CD4-positive, alpha-beta T cell treated with Interleukin-12 subunit alpha and Interleukin-12 subunit beta, for 1 hour (primary cell): ENCODE results near the gene CBLN1.
"Not testable (repeated sequence)": the region's sequence is repeated elsewhere in the genome, so short reads cannot be mapped to it uniquely, and the experiment has no call there.

Experiments used
- DNase-seq: peaks from one replicate; pipeline ENCODE4 v3.0.0-alpha.2; 2020

The CBLN1 gene

GRCh38 chr16:49277386-49277742 is 4.3 kb downstream of the CBLN1 start:
- no peak for DNase-seq

GRCh38 chr16:49276646-49277385 is 4.8 kb downstream of the CBLN1 start:
- DNase-seq, result no peak

GRCh38 chr16:49275870-49276269 is 5.8 kb downstream of the CBLN1 start:
- DNase-seq, result no peak

- DNase-seq, result no peak
Measured at GRCh38 chr16:49275050-49275730, 6.4 kb downstream of the CBLN1 start.

- DNase-seq, result no peak
Measured at GRCh38 chr16:49274591-49274990, 7.0 kb downstream of the CBLN1 start.

- DNase-seq, result no peak
Measured at GRCh38 chr16:49273771-49274170, 7.9 kb downstream of the CBLN1 start.

- no peak for DNase-seq
Measured at GRCh38 chr16:49271363-49271762, 10.3 kb downstream of the CBLN1 start.

- DNase-seq, result no peak
Measured at GRCh38 chr16:49269201-49269600, 12.4 kb downstream of the CBLN1 start.

- no peak for DNase-seq
Measured at GRCh38 chr16:49268667-49269066, 13.0 kb downstream of the CBLN1 start.

GRCh38 chr16:49262501-49262900 is 19.1 kb downstream of the CBLN1 start:
- no peak for DNase-seq

GRCh38 chr16:49261930-49262329 is 19.7 kb downstream of the CBLN1 start:
- no peak for DNase-seq

GRCh38 chr16:49260956-49261530 is 20.6 kb downstream of the CBLN1 start:
- no peak for DNase-seq

- DNase-seq, result no peak
Measured at GRCh38 chr16:49260253-49260652, 21.4 kb downstream of the CBLN1 start.

GRCh38 chr16:49259330-49259729 is 22.3 kb downstream of the CBLN1 start:
- no peak for DNase-seq

GRCh38 chr16:49250689-49251088 is 30.9 kb downstream of the CBLN1 start:
- no peak for DNase-seq

- DNase-seq, result no peak
Measured at GRCh38 chr16:49248227-49248626, 33.4 kb downstream of the CBLN1 start.

GRCh38 chr16:49236216-49236615 is 45.4 kb downstream of the CBLN1 start:
- DNase-seq, result no peak

- DNase-seq, result not testable (repeated sequence)
Measured at GRCh38 chr16:49228335-49228734, 53.3 kb downstream of the CBLN1 start.
